ENCODE measurements around the gene BCDIN3D. TPM values are rescaled to one million over a fixed set of nuclear protein-coding genes. Genes with fewer than 3 reads are reported as not detected.

The BCDIN3D gene
- total RNA-seq, 1 donor from 2014 or later, result 5.3 TPM

- Mint-ChIP-seq H3K4me1 (ENCODE audit: unreplicated experiment) (peaks cover 45% of the 10 kb centered on the region), H3K4me3 (ENCODE audit: unreplicated experiment) (peak overlapping the region; percentile 52), H3K9me3 (ENCODE audit: unreplicated experiment) (no peaks in the 10 kb centered on the region), H3K27ac (ENCODE audit: unreplicated experiment) (peak overlapping the region; percentile 60), H3K36me3 (ENCODE audit: unreplicated experiment) (peaks cover 2% of the 10 kb centered on the region), H3K27me3 (ENCODE audit: unreplicated experiment) (no peaks in the 10 kb centered on the region)
- no peak for TF ChIP-seq CTCF (IDR thresholded peaks at IDR 0.05)
- DNase-seq (ENCODE audit: extremely low spot score, unreplicated experiment), result no peak
Measured at GRCh38 chr12:49825360-49825970, 17.4 kb downstream of the BCDIN3D start.

GRCh38 chr12:49824895-49825294 is 18.0 kb downstream of the BCDIN3D start:
- peak overlapping the region; percentile 52 for H3K4me3 Mint-ChIP-seq (ENCODE audit: unreplicated experiment)
- H3K27ac Mint-ChIP-seq (ENCODE audit: unreplicated experiment), result peak overlapping the region; percentile 60
- H3K4me1 Mint-ChIP-seq (ENCODE audit: unreplicated experiment), result peaks cover 46% of the 10 kb centered on the region
- no peaks in the 10 kb centered on the region for H3K9me3 Mint-ChIP-seq (ENCODE audit: unreplicated experiment)
- peaks cover 2% of the 10 kb centered on the region for H3K36me3 Mint-ChIP-seq (ENCODE audit: unreplicated experiment)
- H3K27me3 Mint-ChIP-seq (ENCODE audit: unreplicated experiment), result no peaks in the 10 kb centered on the region
- no peak for TF ChIP-seq CTCF (IDR thresholded peaks at IDR 0.05)
- DNase-seq (ENCODE audit: extremely low spot score, unreplicated experiment), result no peak

- H3K27ac Mint-ChIP-seq (ENCODE audit: unreplicated experiment), result no peak overlapping the region
- peaks cover 4% of the 10 kb centered on the region for H3K36me3 Mint-ChIP-seq (ENCODE audit: unreplicated experiment)
- H3K4me3 Mint-ChIP-seq (ENCODE audit: unreplicated experiment), result no peak overlapping the region
- DNase-seq (ENCODE audit: extremely low spot score, unreplicated experiment), result no peak
- H3K9me3 Mint-ChIP-seq (ENCODE audit: unreplicated experiment), result no peaks in the 10 kb centered on the region
- TF ChIP-seq CTCF (IDR thresholded peaks at IDR 0.05), result no peak
- H3K27me3 Mint-ChIP-seq (ENCODE audit: unreplicated experiment), result no peaks in the 10 kb centered on the region
- peaks cover 50% of the 10 kb centered on the region for H3K4me1 Mint-ChIP-seq (ENCODE audit: unreplicated experiment)
Measured at GRCh38 chr12:49824416-49824815, 18.5 kb downstream of the BCDIN3D start.

GRCh38 chr12:49823951-49824350 is 19.0 kb downstream of the BCDIN3D start:
- no peak for TF ChIP-seq CTCF (IDR thresholded peaks at IDR 0.05)
- no peak overlapping the region for H3K27ac Mint-ChIP-seq (ENCODE audit: unreplicated experiment)
- H3K4me1 Mint-ChIP-seq (ENCODE audit: unreplicated experiment), result peaks cover 48% of the 10 kb centered on the region
- peaks cover 7% of the 10 kb centered on the region for H3K36me3 Mint-ChIP-seq (ENCODE audit: unreplicated experiment)
- H3K4me3 Mint-ChIP-seq (ENCODE audit: unreplicated experiment), result no peak overlapping the region
- DNase-seq (ENCODE audit: extremely low spot score, unreplicated experiment), result no peak
- no peaks in the 10 kb centered on the region for H3K27me3 Mint-ChIP-seq (ENCODE audit: unreplicated experiment)
- H3K9me3 Mint-ChIP-seq (ENCODE audit: unreplicated experiment), result no peaks in the 10 kb centered on the region

GRCh38 chr12:49823350-49823749 is 19.6 kb downstream of the BCDIN3D start:
- H3K4me1 Mint-ChIP-seq (ENCODE audit: unreplicated experiment), result peaks cover 42% of the 10 kb centered on the region
- no peaks in the 10 kb centered on the region for H3K27me3 Mint-ChIP-seq (ENCODE audit: unreplicated experiment)
- DNase-seq (ENCODE audit: extremely low spot score, unreplicated experiment), result no peak
- peaks cover 7% of the 10 kb centered on the region for H3K36me3 Mint-ChIP-seq (ENCODE audit: unreplicated experiment)
- TF ChIP-seq CTCF (IDR thresholded peaks at IDR 0.05), result no peak
- no peaks in the 10 kb centered on the region for H3K9me3 Mint-ChIP-seq (ENCODE audit: unreplicated experiment)
- H3K27ac Mint-ChIP-seq (ENCODE audit: unreplicated experiment), result no peak overlapping the region
- no peak overlapping the region for H3K4me3 Mint-ChIP-seq (ENCODE audit: unreplicated experiment)
